SH-SY5Y (cell line): ENCODE data around the gene GSKIP.

ENCODE experiments used
- GATA2 ChIP-seq: IDR thresholded peaks from 2 replicates; pipeline ENCODE4 v1.6.1; 2011; ENCODE audit warnings: mild to moderate bottlenecking, low read depth, low read length
- GATA3 ChIP-seq: IDR thresholded peaks from 2 replicates; pipeline ENCODE4 v1.6.1; 2011; ENCODE audit warnings: low read depth, mild to moderate bottlenecking, low read length, moderate library complexity

GRCh38 chr14:96422992-96423391 is 59.7 kb downstream of the GSKIP start:
- no peak for TF ChIP-seq GATA3
- TF ChIP-seq GATA2, result no peak
